ENCODE measurements around the gene TFB1M. TPM values are rescaled to one million over a fixed set of nuclear protein-coding genes. Genes with fewer than 3 reads are reported as not detected.

TFB1M gene
- total and polyA plus RNA-seq, 9 of the 15 experiments (the other 6 are each of a cell fraction or from before 2014, with no cell fraction given), result 34.6 to 145 (median 40.4) TPM

DNA sequence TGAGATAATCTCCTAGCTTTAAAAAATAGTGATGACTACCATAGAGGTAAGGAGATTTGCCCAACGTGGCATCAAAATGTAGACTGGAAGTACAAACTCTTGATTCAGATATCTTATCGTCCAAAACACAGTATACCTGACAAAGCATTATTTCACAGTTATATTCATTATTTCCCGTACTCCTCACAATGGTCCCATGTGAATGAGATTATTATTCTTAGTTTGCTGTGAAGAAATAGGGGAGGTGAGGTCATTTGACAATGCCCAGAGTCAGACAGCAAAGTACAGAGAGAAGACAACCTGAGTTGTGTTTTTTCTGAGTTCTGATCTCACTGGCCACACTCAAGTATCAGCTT lies 1.2 kb upstream of the TFB1M start (continued):
- TF ChIP-seq DIDO1 (tag; IDR thresholded peaks at IDR 0.05; ENCODE audit: low read depth) (no peak), ADNP (tag; IDR thresholded peaks at IDR 0.05) (no peak), MAFG (tag; conservative IDR thresholded peaks at IDR 0.05) (peak; percentile 56), ZC3H4 (CRISPR knock-in tag; IDR thresholded peaks at IDR 0.05; ENCODE audit: borderline replicate concordance) (no peak), JUND (IDR thresholded peaks at IDR 0.05; ENCODE audit: borderline replicate concordance, low read depth, low read length) (no peak; the same call in 1 of the 2 replicates), JUND (tag; IDR thresholded peaks at IDR 0.05; ENCODE audit: borderline replicate concordance, low read depth, low read length) (0 out of 3 replicates have a peak, but pooled peaks have one; percentile 24), ZNF707 (CRISPR knock-in tag; conservative IDR thresholded peaks at IDR 0.05) (no peak), SIN3B (IDR thresholded peaks at IDR 0.05; ENCODE audit: low read depth) (no peak), HMGN3 (IDR thresholded peaks at IDR 0.05; ENCODE audit: borderline replicate concordance, extremely low read depth, insufficient read length, low read depth, low read length) (no peak), PPARD (CRISPR knock-in tag; IDR thresholded peaks at IDR 0.05) (no peak), ARID1B (IDR thresholded peaks at IDR 0.05) (peak; percentile 35; the same call in 1 of the 2 replicates), CHD4 (IDR thresholded peaks at IDR 0.05; ENCODE audit: insufficient read depth, insufficient replicate concordance, low read depth, low read length, poor library complexity, severe bottlenecking) (no peak), NCOA2 (IDR thresholded peaks at IDR 0.05; ENCODE audit: partially characterized antibody in 2 of 2) (no peak), RBFOX2 (IDR thresholded peaks at IDR 0.05; ENCODE audit: low read depth, low read length) (no peak), NCOA6 (IDR thresholded peaks at IDR 0.05) (peak; percentile 39; the same call in 1 of the 2 replicates)
- TF ChIP-seq, protein P1, sequence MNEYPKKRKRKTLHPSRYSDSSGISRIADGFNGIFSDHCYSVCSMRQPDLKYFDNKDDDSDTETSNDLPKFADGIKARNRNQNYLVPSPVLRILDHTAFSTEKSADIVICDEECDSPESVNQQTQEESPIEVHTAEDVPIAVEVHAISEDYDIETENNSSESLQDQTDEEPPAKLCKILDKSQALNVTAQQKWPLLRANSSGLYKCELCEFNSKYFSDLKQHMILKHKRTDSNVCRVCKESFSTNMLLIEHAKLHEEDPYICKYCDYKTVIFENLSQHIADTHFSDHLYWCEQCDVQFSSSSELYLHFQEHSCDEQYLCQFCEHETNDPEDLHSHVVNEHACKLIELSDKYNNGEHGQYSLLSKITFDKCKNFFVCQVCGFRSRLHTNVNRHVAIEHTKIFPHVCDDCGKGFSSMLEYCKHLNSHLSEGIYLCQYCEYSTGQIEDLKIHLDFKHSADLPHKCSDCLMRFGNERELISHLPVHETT (CRISPR knock-in tag; conservative IDR thresholded peaks at IDR 0.05 in 1 of 2, IDR thresholded peaks at IDR 0.05 in 1 of 2), result no peak
- TF ChIP-seq, protein P2, sequence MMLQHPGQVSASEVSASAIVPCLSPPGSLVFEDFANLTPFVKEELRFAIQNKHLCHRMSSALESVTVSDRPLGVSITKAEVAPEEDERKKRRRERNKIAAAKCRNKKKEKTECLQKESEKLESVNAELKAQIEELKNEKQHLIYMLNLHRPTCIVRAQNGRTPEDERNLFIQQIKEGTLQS (IDR thresholded peaks at IDR 0.05), result peak; percentile 29; the same call in 1 of the 2 replicates
- TF ChIP-seq, protein P2 (CRISPR knock-in tag; conservative IDR thresholded peaks at IDR 0.05), result no peak
